NCI-H1092 treated with DMSO at 0.1 percent for 48 hours (cell line): Measurements from ENCODE around the gene SLC37A3.

Experiments
- DNase-seq: peaks from one replicate; lab custom pipeline; 2025; lab: John Stamatoyannopoulos, UW

The SLC37A3 gene

DNA sequence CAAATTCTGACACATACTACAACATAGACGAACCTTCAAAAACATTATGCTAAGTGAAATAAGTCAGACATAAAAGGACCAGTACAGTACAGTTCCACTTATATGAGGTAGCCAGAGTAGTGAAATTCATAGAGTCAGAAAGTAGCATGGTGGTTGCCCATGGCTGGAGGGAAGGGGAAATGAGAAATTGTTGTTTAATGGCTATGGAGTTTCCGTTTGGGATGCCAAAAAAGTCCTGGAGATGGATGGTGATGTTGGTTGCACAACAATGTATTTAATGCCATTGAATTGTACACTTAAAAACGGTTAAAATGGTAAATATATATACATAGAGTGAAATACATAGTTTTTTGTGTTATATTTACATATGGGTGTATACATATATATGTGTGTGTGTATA is 2.1 kb upstream of the SLC37A3 start:
- DNase-seq: no peak

GRCh38 chr7:140398821-140399220 is 491 bp upstream of the SLC37A3 start:
- no peak for DNase-seq

DNA sequence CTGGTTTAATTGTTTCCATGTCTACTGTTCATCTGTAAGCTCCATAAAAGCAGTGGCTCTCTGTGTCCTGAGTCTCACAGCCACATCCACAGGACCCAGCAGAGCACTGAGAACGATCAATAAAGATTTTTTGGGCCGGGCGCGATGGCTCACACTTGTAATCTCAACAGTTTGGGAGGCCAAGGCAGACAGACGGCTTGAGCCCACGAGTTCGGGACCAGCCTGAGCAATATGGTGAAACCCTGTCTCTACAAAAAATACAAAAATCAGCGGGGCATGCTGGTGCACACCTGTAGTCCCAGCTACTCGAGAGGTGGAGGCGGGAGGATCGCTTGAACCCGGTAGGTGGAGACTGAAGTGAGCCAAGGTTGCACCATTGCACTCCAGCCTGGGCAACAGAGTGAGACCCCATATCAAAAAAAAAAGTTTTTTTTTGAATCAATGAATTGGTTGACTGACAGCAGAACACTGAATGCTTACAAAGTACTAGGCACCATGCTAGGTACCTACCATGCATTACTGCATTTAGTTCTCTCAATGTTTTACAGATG is 4.5 kb downstream of the SLC37A3 start:
- no peak for DNase-seq

DNA sequence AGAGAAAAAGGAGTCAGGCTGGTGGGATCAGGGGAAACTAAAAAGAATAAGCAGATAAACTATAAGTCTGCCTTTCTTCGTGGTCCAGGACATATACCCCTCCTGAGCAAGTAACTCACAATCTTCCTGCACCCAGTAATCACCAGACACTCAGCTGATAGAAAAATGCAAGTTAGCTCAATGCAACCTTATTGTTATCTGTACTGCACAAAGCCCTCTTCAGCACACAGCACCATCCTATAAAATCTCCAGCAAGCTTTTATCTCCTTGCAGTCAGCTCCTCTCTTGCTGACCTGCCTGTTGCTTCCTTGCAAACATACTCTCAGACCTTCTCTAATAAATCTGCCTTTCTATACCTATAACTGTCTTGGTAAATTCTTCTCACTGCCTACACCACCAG is 6.7 kb downstream of the SLC37A3 start:
- DNase-seq: no peak

DNA sequence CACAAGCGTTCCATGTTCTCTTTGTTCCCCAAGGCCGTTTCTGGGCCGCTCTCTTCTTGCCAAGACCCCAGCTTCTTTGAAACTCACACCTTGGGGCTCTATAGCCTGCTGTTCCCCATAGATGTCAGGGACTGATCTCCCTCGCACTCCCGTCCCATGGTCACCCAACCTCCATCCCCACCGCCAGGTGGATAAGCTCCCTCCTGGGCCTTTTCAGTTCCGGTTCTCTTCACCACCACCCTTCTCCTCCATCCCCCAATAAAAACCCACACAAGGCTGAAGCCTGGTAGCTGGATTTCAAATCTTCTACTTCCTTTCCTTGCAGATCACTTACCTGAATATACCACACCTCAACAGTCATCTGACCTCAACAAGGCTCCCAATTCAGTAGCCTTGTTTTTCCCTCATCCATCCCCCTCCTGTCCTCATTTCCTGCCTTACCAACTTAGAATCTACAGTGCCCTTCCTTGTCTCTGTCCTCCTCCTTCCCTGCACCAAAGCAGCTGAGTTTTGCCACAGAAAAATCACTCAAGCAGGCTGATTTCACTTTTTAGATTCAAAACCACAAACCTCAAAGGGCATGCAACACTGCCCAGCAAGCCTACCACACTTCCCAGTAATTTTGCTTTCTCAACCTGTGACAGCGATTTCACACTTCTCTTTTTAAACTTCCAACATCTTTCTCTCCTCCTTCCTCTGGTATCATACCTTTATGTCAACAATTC is 7.7 kb downstream of the SLC37A3 start:
- no peak for DNase-seq

- DNase-seq: no peak
Measured at GRCh38 chr7:140390034-140390433, 8.3 kb downstream of the SLC37A3 start.

- DNase-seq: no peak
Measured at GRCh38 chr7:140389445-140389844, 8.9 kb downstream of the SLC37A3 start.

DNA sequence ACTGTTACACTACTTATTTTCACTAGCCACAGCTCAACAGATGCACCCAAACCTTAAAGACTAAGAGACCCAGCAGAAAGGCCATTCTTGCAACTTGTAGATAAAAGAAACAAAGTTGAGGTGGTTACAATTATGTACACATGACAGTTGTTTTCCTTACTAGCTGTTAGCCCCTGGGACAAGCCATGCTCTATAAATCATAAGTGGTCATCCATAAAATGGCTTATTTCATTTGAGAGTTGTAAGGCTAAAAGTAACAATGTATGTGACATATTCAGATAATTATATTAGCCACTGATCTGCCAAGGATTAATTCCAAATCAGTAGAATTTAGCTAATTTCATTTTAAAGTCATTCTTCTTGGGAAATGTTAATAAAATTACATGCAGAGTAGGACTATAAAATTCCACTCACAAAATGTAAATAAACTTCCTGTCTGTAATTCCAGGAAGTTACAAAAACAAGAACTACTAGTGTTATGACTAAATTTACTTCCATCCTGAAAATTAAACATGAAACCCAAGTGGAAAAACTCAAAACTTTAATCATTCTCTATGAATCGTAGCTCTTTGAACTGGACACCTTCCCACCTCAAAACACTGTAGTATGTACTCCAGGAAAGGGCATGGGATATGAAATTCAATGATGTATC is 13.3 kb downstream of the SLC37A3 start:
- DNase-seq: no peak

DNA sequence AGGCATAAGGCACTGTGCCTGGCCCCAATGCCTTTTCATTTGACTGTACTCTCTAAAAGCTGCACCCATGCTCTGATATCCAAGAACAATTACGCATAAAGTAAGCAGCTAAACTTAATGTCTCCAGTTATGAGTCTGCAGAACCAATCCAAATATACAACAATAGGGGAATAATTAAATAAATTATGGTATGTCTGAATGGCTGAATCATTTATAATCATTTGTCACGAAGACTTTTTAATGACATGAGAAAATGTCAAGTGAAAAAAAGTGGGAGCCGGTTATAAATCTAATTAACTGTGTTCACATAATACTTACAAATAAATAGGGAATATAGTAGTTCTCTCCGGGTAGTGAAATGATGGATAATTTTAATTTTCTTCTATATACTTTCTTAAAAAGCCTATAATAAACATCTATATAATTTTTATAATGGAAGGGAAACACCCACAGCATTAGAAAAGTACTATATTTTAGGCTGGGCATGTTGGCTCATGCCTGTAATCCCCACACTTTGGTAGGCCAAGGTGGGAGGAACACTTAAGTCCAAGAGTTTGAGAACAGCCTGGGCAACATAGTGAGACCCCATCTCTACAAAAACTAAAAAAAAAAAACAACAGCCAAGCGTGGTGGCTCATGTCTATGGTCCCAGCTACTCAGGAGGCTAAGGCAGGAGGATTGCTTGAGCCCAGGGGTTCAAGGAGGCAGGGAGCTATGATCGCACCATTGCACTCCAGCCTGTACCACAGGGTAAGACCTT is 14.2 kb downstream of the SLC37A3 start:
- no peak for DNase-seq

DNA sequence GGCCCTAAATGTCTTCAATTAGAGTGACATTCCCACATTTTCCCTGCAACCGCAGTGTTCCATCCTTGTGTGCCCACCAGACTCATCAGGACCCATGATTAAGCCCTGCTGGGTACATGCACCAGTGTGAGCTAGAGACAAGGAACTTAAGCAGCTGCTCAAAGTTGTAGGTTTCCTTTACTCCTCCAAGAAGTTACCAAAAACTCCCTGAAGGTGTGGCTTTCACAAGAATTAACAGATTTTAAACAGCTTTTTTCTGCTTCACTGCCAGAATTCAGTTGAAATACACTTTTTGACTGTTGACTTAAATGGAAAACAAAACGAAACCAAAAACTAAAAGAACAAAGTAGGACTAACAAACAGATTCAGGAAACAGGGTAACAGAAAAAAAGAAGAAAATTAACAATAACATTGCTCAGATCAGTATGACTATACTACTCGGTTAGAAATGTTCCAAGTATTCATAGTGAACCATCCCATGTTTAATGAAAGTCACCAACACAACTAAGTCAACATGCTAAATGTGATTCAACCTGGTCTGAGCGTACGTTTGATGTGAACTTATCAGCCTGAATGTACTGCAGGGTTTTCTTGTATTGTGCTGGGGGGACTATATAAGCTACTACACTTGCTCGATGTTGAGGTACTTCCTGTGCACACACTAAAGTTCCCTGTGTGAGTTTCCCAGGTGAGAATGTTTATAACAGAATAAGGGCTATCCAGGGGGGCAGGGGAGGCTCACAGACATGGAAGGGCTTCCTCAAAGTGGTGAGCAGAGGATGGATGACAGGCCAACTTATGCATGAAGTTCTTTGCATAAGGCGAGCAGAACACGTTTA is 22.2 kb downstream of the SLC37A3 start:
- DNase-seq: no peak

- DNase-seq: no peak
Measured at GRCh38 chr7:140375323-140375722, 23.0 kb downstream of the SLC37A3 start.

- no peak for DNase-seq
Measured at GRCh38 chr7:140369294-140369693, 29.0 kb downstream of the SLC37A3 start.

GRCh38 chr7:140367528-140367927 is 30.8 kb downstream of the SLC37A3 start:
- DNase-seq: no peak

DNA sequence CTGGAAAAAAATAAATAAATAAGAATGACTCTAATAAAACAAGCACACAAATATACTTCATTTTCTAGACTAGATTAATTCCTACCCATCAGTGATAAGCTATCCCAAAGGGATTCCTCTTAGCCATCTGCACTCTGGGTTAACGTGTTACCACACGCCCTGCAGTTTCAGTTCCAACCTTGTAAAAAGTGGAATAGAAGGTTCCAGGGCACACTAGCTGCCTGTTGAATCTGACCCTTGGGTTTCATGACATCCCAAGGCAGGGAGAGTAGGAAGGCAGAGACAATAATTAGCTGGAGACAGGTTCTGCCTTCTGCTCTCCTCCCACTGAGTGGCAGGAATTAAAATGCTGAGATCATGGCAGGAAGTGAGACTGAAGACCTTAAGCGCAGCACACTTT is 33.5 kb downstream of the SLC37A3 start:
- DNase-seq: no peak

DNA sequence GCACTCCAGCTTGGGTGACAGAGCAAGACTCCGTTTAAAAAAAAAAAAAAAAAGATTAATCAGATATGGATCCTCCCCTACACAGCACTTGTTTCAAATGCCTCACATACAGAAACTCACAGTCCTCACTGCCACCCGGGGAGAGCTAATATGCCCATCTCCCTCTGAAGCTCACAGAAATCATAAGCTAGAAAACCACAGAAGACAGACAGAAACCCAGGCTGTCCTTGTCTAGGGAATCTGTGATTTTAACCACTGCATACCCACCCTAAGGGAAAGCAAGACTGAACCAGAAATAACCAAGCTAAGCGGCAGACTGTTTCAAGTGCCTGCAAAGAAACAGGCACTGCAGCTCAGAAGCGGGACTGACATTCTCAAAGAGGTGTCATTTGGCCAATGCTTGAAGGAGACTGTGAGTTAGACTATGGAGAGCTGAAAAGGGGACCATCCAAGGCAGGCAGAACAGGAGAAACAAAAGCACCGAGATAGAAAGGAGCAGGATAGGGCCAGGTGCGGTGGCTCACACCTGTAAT is 37.6 kb downstream of the SLC37A3 start:
- DNase-seq: no peak

GRCh38 chr7:140358412-140359051 is 39.8 kb downstream of the SLC37A3 start:
- no peak for DNase-seq

DNA sequence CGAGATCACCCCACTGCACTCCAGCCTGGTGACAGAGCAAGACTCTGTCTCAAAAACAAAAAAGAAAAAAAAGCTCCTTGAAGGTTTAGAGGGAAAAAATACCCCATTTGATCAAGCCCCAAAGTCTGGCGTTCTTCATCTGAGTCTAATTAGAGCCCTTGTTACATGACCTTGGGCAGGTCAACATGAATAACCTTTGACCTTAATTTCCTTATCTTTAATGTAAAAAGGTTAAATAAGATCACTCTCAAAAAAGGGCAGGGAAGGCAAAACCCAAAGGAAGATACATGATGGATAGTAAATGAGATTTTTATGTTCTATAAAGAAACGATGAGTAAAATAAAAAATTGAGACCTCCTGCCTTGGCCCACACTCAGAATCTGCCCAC is 40.3 kb downstream of the SLC37A3 start:
- no peak for DNase-seq

DNA sequence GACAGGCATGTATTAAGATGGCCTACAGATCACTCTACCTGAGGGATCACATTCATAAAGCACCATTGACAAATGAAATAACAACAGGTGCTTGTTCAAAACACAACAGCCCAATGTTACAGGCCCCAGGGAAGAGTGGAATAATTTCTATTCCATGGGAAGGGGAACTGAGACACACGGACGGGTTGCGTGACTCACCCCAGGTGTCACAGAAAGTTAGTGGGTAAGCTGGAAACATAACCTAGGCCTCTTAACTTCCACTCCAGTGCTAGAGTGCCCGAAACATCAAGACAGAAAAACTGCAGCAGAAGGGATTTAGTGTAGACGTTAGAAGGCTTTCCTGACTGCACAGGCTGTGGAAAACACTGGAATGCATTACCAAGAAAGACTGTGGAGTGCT is 48.3 kb downstream of the SLC37A3 start:
- no peak for DNase-seq

DNA sequence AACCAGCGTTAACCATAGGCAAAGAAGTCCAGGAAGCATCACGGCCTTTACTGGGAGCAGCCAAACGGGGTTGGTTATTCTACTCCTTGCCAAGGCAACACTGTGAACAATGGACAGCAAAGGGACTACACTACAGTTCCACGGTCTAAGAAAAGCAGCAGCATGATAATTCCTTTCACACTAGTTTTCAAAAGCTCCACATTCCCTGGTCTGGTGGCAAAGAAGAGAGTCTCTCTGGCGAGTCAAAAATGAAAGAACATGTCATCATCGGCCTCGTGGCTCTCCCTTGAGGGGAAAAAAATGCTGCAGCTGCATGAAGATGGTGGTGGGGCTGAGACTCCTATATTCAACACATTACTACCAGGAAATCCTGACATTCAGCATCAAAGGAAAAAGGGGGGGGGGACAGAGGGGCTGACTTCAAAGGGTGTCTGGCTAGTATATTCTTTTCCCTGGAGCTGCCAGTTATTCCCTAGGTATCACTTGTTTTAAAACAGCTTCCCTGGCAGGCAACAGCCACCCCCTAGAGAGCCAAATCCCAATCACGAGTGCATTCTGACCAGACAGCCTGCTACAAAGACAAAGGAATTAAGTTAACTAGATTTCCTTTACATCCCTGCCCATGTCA is 49.1 kb downstream of the SLC37A3 start:
- DNase-seq: no peak

DNA sequence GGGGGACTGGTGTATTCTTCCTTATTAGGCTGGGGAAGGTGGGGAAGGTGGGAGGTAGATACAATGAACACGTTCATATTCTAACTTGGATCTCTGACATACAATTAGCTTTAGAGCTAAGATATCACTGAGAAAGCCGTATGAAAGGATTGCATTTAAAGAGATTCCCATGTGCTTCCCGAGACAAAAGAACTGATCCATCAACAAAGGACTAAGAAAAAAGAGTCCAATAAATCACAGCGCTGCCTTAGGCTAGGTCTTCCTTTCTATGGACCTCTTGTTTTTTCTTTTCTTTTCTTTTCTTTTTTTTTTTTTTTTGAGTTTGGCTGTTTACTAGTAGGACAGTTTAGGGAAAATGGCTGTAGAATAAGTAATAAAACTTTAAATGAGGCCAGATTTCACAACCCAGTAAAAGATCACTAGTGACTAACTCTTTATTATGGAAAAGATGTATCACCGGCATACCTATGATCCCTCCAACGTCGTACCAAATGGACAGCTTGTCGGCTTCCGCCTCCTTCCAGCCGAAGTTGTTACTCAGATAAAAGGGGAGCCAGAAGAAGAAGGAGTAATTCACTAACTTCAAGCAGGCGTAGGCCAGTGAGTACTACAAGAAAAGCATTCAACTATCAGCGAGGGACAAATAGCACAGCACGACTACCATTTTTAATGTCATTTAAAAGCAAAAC is 50.0 kb downstream of the SLC37A3 start:
- no peak for DNase-seq
